IPS DF 19.7 (cell line): ENCODE results near the gene LRRFIP1.
"Not testable (repeated sequence)": the region's sequence is repeated elsewhere in the genome, so short reads cannot be mapped to it uniquely, and the experiment has no call there.

Source experiments
- DNase-seq: peaks from one replicate; pipeline ENCODE4 v3.0.0-alpha.2; 2013; ENCODE audit warnings: low read depth, low spot score

LRRFIP1 gene

DNA sequence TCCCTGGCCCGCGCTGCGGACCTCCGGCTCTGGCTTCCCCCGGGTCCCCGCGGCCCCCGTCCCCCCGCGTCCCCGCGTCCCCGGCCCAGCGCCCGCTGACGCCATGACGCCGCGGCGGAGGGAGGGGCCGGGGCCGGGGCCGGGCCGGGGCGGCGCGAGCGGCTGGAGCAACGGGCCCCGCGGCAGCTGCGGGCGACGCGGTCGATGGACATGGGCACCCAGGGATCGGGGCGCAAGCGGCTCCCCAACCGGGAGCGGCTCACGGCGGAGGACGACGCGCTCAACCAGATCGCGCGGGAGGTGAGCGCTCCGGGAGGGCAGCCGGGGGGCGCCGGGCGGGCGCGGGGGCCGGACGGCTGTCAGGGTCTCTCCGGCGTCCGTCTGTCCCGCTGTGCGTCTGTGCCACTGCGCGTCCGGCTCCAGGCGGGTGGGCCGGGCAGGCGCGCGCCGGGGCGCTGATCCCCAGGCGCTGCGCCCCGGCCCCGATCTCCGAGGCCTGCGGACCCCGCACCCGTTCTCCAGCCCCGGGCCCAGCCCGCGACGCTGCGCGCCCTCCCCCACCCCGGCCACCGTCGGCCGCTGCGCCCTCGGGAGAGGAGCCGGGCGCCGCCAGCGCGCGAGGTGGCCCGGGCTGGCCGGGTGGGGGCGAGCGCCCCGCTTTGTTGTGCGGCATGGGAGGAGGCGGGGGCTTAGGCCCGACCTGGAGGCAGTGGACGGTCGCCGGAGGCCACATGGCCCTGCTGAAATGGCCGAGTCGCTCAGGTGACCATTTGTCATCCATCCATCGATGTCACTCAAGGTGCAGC is at the start of gene LRRFIP1:
LRRFIP1 (plus strand) TSS at position 147 of the 806 bp plus-strand sequence; CDS start at position 205, 58 bp downstream.
- DNase-seq = no peak

- DNase-seq = no peak
Observed at GRCh38 chr2:237577956-237578870, 49.2 kb upstream of the LRRFIP1 start.

GRCh38 chr2:237581326-237581725 is 46.1 kb upstream of the LRRFIP1 start:
- no peak for DNase-seq

- DNase-seq = no peak
Observed at GRCh38 chr2:237581751-237582746, 45.3 kb upstream of the LRRFIP1 start.

- no peak for DNase-seq
Observed at GRCh38 chr2:237583385-237584295, 43.7 kb upstream of the LRRFIP1 start.

DNA sequence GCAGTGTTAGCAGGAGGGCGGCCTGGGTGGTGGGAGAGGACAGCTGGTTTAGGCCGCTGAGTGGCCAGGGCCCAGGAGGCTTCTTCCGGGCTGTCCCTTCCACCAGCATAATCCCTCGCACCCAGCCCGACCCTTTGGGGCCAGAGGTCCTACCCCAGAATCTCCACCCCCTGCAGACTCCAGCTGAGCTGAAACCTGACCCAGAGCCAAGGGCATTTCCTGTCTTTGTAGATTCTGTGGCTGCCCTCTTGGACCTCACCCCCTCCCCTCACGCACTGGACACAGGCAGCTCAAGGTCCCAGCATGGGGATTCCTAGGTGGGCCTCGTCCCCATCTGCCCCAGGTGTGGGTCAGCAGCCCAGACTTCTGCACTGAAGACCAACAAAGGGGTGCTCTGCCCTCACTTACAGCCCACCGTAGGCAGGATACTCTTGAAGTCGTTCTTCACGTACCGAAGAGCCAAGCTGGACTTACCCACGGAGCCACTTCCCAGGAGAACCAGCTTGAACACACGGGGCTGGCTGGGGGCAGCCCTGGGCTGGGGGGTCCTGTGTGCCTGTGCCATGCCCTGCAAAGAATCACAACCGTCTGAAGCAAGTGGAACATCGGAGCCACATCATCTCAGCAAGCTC is 41.7 kb upstream of the LRRFIP1 start:
- no peak for DNase-seq

DNA sequence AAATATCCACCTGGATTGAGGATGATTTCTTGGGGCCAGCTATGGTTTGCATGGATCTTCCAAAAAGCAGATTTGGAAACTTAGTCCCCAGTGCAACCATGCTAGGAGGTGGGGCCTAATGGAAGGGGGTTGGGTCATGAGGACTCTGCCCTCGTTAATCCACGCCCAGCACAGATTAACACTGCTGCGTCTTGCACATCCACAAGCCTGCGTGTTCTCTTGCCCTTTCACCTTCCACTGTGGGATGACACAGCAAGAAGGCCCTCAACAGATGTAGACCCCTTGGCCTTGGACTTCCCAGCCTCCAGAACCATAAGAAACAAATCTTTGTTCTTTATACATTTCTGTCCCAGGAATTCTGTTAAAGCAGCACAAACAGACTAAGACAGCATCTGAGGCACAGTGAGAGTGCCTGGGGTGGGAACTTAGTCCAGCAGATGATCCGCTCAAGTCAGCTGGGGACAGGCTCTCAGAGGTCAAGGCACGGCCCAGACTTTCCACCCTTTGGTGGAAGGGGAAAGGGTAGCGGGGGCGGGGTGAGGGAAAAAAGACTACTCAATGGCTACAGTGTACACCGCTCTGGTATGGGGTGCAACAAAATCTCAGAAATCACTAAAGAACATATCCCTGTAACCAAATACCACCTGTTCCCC is 39.2 kb upstream of the LRRFIP1 start:
- no peak for DNase-seq

- DNase-seq = no peak
Observed at GRCh38 chr2:237590272-237591140, 36.9 kb upstream of the LRRFIP1 start, which contains the start of gene RAB17. RAB17 (minus strand) TSS chr2:237590734; CDS start chr2:237586154, 4,580 bp downstream.

GRCh38 chr2:237591141-237591881 is 36.1 kb upstream of the LRRFIP1 start:
- DNase-seq = no peak

- DNase-seq = no peak
Observed at GRCh38 chr2:237592425-237592980, 34.9 kb upstream of the LRRFIP1 start.

- no peak for DNase-seq
Observed at GRCh38 chr2:237593036-237593435, 34.4 kb upstream of the LRRFIP1 start.

GRCh38 chr2:237593596-237594320 is 33.6 kb upstream of the LRRFIP1 start:
- no peak for DNase-seq

DNA sequence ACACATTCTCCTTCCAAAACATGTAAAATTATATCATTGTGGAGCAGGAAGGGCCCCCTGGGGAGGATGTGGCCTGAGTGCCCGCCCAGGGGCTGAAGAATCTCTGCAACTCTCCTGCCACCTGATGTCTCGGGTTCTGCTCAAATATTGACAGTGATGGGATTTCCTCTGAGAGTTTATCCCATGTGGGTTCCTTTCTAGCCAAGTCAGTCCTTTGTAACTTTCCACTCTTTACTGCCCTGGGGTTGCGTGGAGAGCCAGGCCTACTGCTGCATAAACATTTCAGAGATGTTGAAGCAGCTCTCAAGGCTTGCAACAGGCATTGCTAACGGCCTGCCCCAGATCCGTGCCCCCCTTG is 32.9 kb upstream of the LRRFIP1 start:
- DNase-seq = no peak

- DNase-seq = not testable (repeated sequence)
Observed at GRCh38 chr2:237595829-237596519, 31.4 kb upstream of the LRRFIP1 start.

- no peak for DNase-seq
Observed at GRCh38 chr2:237596520-237597195, 30.7 kb upstream of the LRRFIP1 start.
